Rectal smooth muscle tissue (tissue), 1 donor: Measurements from ENCODE around the gene VAV2.

Experiments
- H3K27ac ChIP-seq: one replicate; pipeline ENCODE4 v1.7.0; 2013; ENCODE audit warnings: low read depth, low read length, inconsistent platforms
- H3K27me3 ChIP-seq: one replicate; pipeline ENCODE4 v1.7.0; 2013; ENCODE audit warnings: low read length; ENCODE audit not compliant: control insufficient read depth, insufficient read depth
- H3K36me3 ChIP-seq: one replicate; pipeline ENCODE4 v1.7.0; 2013; ENCODE audit warnings: low read length; ENCODE audit not compliant: control insufficient read depth, insufficient read depth
- H3K4me1 ChIP-seq: one replicate; pipeline ENCODE4 v1.7.0; 2013; ENCODE audit warnings: low read length; ENCODE audit not compliant: control insufficient read depth, insufficient read depth
- H3K4me3 ChIP-seq: one replicate; pipeline ENCODE4 v1.7.0; 2013; ENCODE audit warnings: low read length
- H3K9ac ChIP-seq: one replicate; pipeline ENCODE4 v1.7.0; 2013; ENCODE audit warnings: low read length

The VAV2 gene

DNA sequence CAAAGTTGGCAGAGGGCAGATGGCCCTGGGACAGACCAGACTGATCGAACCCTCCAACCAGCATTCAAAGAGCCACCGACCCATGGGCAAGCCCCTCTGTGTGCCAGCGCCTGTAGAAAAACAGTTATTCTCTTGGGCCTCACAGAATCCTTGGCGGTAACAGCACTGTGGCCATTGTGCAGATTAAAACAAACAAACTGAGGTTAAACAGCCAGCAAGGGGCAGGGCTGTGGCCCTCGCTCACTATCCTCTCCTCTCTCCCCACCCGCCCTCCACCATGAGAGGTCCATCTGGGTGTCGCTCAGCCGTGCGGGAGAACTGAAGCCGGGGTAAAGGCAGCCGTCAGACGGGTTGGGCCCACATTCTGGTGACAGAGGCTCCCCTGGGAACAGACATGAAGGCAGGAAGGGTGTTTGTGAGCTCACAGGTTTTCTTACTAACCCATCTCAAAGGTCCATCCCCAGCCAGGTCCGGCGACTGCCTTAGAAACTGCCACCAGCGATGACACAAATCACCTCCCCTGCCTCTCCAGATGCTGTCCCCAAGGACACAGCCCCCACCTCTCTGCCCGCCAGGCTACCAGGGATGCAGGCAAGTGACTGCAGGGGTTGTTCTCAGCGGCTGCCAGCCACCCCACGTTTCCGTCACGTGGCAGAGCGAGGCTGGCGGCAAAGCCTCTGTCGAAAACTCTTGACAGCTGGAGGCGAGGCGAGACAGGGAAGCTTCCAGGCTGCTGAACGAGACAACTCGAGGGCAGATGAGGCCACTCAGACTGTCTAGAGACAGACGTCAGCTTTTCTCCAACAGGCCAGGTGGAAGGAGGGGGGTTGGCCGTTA, 178.2 kb downstream of the VAV2 start:
- Histone ChIP-seq H3K27ac (no peak overlapping the region), H3K4me3 (no peak overlapping the region), H3K27me3 (no peaks in the 10 kb centered on the region), H3K36me3 (no peaks in the 10 kb centered on the region), H3K9ac (no peak overlapping the region), H3K4me1 (peaks cover 7% of the 10 kb centered on the region)

DNA sequence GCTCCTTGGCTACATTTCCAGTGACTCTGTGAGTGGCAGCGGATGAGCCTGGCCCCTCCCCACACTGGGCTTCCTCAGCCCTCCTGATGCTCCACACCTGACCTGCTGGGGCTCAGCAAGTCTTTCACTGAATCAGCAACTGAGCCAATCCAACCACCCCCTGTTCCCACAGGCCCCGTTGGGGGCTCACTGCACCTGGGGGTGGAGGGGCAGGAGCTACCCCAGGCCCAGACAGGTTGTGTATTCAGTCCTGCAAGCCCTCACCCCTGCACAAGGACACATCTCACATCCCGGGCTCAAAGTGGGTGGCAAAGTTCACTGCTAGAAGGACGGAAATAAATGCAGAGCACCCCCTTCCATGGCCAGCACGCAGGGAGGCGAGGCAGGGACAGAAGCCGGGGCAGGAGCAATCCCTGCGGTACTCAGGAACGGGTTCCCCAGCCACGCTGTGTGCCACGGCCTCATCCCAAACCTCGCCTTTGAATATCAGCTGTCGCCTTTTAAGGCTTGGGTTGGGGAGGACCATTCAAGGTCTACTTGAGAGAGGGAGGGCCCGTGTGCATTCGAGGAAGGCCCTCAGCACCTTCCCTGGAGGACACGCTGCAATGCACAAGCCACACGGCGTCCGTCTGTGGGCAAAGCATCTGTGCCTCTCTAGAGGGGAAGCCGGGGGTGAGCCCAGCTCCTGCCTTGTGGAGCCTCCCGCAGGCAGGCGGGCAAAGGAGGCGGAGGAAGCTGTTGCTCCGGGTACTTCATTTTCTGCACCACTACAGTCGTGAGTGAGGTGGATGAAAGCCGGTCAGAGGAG, 179.0 kb downstream of the VAV2 start:
- H3K4me1 ChIP-seq: peaks cover 7% of the 10 kb centered on the region

GRCh38 chr9:133812077-133812868, 179.9 kb downstream of the VAV2 start:
- Histone ChIP-seq H3K4me1 (peaks cover 7% of the 10 kb centered on the region), H3K27me3 (no peaks in the 10 kb centered on the region)

More for the DNA sequence above, 179.0 kb downstream of the VAV2 start:
- H3K4me3 ChIP-seq: no peak overlapping the region
- no peak overlapping the region for H3K27ac ChIP-seq
- no peaks in the 10 kb centered on the region for H3K27me3 ChIP-seq
- no peak overlapping the region for H3K9ac ChIP-seq
- no peaks in the 10 kb centered on the region for H3K36me3 ChIP-seq

DNA sequence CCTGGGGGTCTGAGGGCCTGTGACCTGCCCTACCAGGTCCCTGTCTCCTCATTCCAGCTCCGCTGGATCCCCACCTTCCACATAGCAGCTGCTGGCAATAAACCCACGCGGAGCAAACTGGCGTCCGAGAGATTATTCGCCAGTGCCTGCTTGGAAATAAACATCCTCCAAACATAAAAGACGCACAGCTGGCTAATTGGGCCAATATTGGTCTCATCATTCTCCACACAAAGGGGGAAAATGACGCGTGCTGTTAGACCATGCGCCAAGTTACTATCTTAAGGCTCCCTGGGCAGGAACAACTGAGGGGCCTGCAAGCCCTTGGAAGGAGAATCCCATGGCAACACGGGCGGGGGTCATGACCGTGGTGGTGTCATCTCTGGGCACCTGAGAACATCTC, 180.7 kb downstream of the VAV2 start:
- Histone ChIP-seq H3K27me3 (no peaks in the 10 kb centered on the region), H3K27ac (no peak overlapping the region), H3K9ac (no peak overlapping the region), H3K36me3 (no peaks in the 10 kb centered on the region), H3K4me3 (no peak overlapping the region), H3K4me1 (peaks cover 7% of the 10 kb centered on the region)

More at GRCh38 chr9:133812077-133812868, 179.9 kb downstream of the VAV2 start:
- Histone ChIP-seq H3K36me3 (no peaks in the 10 kb centered on the region), H3K9ac (no peak overlapping the region), H3K27ac (no peak overlapping the region), H3K4me3 (no peak overlapping the region)

DNA sequence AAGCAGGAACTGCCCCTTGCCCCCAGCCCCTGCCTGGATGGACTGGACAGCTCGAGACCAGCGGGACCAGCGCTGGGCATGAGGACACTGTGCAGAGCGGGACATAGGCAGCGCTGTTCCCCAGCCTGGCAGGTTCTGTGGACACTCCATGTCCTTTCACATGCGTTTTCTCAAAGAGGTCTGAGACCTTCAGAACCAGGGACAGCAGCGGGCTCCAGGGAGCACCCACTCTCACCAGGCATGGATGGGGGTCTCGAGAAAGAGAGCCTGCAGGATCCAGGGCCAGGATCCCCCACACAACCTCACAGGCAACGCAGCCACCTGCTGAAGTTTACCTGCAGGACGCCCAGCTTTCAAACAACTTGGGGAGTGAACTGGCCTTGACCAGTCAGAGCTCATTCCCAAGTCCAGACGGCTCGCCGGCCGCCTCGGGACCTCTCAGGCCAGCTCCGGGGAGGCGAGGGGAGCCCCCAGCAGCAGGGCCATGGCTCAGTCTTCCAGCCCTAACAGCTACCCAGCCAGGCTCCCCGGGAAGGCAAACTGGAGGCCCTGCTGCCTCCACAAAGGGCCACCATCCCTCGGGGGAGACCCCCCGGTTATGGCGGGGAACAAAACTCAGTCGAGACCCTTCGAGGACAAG, 181.4 kb downstream of the VAV2 start:
- Histone ChIP-seq H3K4me1 (peaks cover 7% of the 10 kb centered on the region), H3K27me3 (no peaks in the 10 kb centered on the region), H3K4me3 (no peak overlapping the region), H3K27ac (no peak overlapping the region), H3K9ac (no peak overlapping the region), H3K36me3 (no peaks in the 10 kb centered on the region)

DNA sequence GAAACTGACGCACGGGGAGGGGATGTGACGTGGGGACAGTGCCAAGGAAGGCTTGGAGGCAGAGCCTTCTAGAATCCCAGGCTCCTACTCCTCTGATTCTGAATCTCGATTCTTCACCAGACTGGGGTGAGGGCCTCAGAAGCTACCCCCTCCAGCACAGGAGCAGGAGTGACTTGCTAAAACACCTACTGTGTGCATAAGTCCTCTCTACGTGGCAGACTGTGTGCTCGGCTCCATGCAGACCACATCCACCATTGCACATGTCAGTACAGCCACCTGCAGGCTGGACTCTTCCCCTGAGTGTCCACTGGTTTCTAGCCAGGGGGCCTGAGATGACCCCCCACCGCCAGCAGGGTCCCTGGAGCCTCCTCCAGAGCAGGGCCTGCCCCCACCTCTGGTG, 182.8 kb downstream of the VAV2 start:
- Histone ChIP-seq H3K4me1 (peaks cover 3% of the 10 kb centered on the region), H3K9ac (no peak overlapping the region), H3K36me3 (no peaks in the 10 kb centered on the region), H3K4me3 (no peak overlapping the region), H3K27ac (no peak overlapping the region), H3K27me3 (no peaks in the 10 kb centered on the region)

DNA sequence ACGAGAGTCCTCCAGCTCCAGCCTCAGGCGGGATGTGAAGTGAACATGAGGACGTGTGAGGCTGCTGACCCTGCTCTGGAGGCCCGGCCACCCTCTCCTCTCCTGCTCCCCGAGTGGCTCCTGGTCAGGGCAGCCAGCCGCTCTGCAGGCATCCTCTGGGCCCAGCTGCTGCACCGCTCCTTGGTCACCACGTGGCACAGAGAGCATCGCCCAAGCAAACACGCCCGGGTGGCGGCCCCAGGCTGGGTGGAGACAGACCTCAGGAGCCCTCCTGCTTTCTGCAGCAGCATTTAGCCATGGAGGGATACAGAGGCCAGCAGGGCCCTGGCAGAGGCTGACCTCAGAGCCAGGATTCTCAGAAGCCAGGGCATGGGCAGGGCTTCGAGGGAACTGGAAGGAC, 184.3 kb downstream of the VAV2 start:
- H3K9ac ChIP-seq: no peak overlapping the region
- no peaks in the 10 kb centered on the region for H3K4me1 ChIP-seq
- H3K36me3 ChIP-seq: no peaks in the 10 kb centered on the region
- no peaks in the 10 kb centered on the region for H3K27me3 ChIP-seq
- H3K27ac ChIP-seq: no peak overlapping the region
- H3K4me3 ChIP-seq: no peak overlapping the region

GRCh38 chr9:133807037-133807436, 185.1 kb downstream of the VAV2 start:
- no peak overlapping the region for H3K4me3 ChIP-seq
- no peak overlapping the region for H3K27ac ChIP-seq
- no peaks in the 10 kb centered on the region for H3K36me3 ChIP-seq
- H3K4me1 ChIP-seq: no peaks in the 10 kb centered on the region
- H3K9ac ChIP-seq: no peak overlapping the region
- no peaks in the 10 kb centered on the region for H3K27me3 ChIP-seq

- Histone ChIP-seq H3K36me3 (no peaks in the 10 kb centered on the region), H3K27ac (no peak overlapping the region), H3K4me1 (no peaks in the 10 kb centered on the region), H3K9ac (no peak overlapping the region), H3K4me3 (no peak overlapping the region), H3K27me3 (no peaks in the 10 kb centered on the region)
Observed at GRCh38 chr9:133806623-133807010, 185.5 kb downstream of the VAV2 start.

- Histone ChIP-seq H3K9ac (no peak overlapping the region), H3K27ac (no peak overlapping the region), H3K4me1 (no peaks in the 10 kb centered on the region), H3K36me3 (no peaks in the 10 kb centered on the region), H3K27me3 (no peaks in the 10 kb centered on the region), H3K4me3 (no peak overlapping the region)
Observed at GRCh38 chr9:133805876-133806622, 186.1 kb downstream of the VAV2 start.

GRCh38 chr9:133804199-133804598, 187.9 kb downstream of the VAV2 start:
- Histone ChIP-seq H3K27me3 (no peaks in the 10 kb centered on the region), H3K4me1 (no peaks in the 10 kb centered on the region), H3K36me3 (no peaks in the 10 kb centered on the region), H3K9ac (no peak overlapping the region), H3K4me3 (no peak overlapping the region), H3K27ac (no peak overlapping the region)
